Suppressor macrophage (primary cell): Measurements from ENCODE around the gene CASP5.
"Not testable (repeated sequence)": the region's sequence is repeated elsewhere in the genome, so short reads cannot be mapped to it uniquely, and the experiment has no call there.

ENCODE experiments used
- DNase-seq, 4 experiments: peaks; one replicate each; pipeline ENCODE4 v3.0.0-alpha.2; 2020 to 2022

Gene CASP5

GRCh38 chr11:105033343-105033742 lies 10.4 kb upstream of the CASP5 start:
- peak; percentile 57 to 74 (median 74) for DNase-seq

DNA sequence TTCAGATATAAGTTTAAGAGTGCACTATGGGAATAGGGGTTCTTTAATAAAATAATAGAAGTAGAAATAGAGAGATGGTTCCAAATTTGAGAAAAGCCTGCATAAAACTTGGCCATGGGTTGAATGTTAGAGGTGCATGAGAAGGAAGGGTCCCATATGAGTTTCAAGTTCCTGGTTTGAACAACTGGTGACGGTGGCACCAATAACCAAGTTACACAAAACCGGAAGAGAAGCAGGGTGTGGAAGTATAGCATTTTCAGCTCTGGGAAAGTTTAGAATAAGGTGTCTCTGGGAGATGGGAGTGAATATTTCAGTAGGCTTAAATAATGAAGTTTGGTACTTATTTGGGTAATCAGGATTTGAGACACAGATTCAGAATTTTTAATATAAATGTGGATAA lies 9.5 kb upstream of the CASP5 start:
- DNase-seq = peak; percentile 48 to 79 (median 69)

DNA sequence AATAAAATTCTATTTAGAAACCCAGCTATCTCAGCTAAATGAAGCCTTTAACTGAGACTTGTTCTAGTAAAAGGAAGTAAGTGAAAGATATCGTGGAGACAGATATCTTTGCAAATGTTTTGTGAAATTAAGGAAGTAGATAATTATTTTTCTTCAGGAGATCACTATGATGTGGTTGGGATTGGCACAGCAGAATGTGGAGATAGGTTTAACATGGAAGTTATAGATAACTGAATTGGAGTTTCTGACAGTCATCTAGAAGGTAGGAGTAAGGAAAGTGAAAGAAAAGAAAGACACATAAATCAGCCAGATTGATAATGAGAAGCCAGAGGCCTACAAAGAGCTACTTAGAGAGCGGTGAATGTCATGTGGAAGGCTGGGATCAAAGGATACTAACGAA lies 4.7 kb upstream of the CASP5 start:
- peak in 2 of 4 experiments; percentile 42 to 55 for DNase-seq

GRCh38 chr11:105024394-105024793 lies 1.4 kb upstream of the CASP5 start:
- no peak for DNase-seq

DNA sequence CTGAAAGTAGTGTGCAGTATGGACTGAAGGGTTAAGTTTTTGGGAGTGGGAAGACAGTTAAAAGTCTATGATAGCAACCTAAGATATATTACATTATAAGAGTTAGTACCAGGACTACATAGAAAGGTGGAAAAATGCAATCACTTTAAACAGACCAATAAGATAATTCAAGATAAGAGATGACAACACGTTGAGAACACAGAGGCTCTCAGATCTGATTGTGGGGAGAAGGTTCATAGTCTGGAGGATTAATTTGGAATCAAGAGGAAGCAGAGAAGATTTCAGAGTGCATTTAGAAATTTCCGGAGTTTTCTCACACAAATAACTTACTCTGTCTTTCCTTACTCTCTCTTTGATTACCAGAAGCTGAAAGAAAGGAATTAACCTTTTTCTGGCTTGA lies 441 bp downstream of the CASP5 start:
- no peak for DNase-seq

DNA sequence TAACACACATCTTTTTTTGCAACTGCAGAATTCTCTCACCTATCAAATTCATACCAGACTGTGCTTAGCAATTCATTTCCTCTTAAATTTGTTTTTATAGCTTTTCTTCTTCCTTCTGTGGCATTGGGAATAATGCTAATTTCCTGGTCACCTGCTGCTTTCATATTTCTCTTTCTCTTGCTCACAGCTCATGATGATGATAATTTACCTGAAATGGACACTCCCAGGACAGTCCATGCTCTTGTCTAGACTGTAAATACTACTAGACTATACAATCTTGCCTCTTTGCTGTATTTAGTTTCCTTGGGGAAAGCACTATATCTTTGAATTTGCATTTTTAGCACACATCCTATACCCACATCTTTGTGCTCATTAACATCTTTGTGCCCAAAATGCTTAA lies 15.5 kb downstream of the CASP5 start:
- no peak for DNase-seq

GRCh38 chr11:105005451-105005845 lies 17.5 kb downstream of the CASP5 start:
- DNase-seq = no peak

GRCh38 chr11:105004021-105004420 lies 18.9 kb downstream of the CASP5 start:
- DNase-seq = no peak

GRCh38 chr11:105003151-105003550 lies 19.8 kb downstream of the CASP5 start:
- DNase-seq = no peak

DNA sequence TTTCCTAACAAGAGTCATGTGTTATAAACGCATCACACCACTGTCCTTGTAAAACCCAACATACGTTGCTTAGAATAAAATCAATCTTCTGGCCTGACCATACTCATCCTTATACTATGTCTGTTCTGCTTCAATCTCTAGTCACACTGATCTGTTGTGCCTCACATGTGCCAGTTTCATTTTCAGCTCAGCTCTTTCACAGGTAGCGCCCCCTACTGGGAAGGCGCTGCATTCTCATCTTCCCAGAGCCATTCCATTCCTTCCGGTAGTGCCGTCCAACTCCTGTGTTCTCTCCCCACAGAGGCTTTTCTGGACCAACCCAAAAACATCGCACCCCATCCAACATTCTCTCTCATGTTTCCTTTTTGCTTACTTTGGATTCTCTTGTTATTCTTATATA lies 22.2 kb downstream of the CASP5 start:
- DNase-seq = peak; percentile 16 to 51 (median 26)

DNA sequence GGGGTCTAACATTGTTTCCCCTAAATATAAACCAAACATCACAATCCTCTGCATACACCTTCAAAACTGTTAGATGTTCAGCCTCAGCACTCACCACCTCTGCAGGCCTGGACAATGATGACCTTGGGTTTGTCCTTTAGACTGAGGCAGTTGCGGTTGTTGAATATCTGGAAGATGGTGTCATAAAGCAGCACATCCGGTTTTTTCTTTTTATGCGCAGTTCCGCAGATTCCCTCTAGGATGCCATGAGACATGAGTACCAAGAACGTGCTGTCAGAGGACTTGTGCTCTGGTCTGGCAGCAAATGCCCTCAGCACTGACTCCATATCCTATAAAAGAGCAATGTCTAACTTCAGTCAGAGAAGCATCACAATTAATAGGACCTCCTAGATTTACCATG lies 22.8 kb downstream of the CASP5 start:
- no peak for DNase-seq

- DNase-seq = no peak
Measured at GRCh38 chr11:104999721-105000120, 23.2 kb downstream of the CASP5 start.

GRCh38 chr11:104997288-104997687 lies 25.7 kb downstream of the CASP5 start:
- peak in 1 of 4 experiments; percentile 8 for DNase-seq

DNA sequence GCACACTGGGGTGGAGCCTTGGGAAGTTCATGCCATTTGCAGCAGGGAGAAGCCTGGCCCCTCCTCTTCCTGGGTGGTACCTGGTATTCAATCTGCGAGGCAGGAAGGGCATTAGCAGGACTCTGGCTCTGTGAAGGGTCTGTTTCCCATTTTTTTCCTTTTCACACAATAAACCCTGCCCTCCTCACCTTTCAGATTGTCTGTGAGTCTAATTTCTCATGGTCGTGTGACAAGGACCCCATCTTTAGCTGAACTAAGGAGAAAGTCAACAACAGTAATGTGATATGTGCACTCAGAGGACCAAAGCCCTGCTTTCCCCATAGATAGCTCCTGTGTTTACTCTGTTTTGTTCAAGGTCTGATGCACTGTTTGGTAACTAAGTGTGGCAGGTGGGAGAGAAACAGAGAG lies 28.0 kb downstream of the CASP5 start:
- DNase-seq = no peak

GRCh38 chr11:104992781-104993180 lies 30.2 kb downstream of the CASP5 start:
- no peak for DNase-seq

- DNase-seq = no peak
Measured at GRCh38 chr11:104991994-104992393, 31.0 kb downstream of the CASP5 start.

- no peak for DNase-seq
Measured at GRCh38 chr11:104984808-104985207, 38.2 kb downstream of the CASP5 start.

DNA sequence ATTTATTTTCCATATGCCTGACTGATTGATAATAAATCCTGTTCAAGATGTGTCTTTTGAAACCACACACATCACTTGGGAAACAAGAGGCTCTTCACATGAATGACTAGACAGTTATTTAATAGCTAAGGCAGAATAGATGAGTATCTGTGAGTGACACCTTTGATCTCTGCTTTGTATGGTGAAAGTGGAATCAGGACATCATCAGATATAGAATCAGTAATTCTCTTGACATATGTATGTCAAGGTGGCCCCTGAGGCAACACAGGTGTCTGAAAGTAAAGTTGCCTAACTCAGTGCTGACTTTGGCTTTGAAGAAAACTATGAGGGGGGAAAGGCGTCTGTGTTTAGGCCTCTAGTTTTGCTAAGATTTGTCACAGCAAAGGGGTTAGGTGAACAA lies 43.1 kb downstream of the CASP5 start:
- DNase-seq = no peak

GRCh38 chr11:104973616-104974015 lies 49.4 kb downstream of the CASP5 start:
- no peak for DNase-seq

GRCh38 chr11:104972924-104973323 lies 50.0 kb downstream of the CASP5 start:
- not testable (repeated sequence) for DNase-seq

DNA sequence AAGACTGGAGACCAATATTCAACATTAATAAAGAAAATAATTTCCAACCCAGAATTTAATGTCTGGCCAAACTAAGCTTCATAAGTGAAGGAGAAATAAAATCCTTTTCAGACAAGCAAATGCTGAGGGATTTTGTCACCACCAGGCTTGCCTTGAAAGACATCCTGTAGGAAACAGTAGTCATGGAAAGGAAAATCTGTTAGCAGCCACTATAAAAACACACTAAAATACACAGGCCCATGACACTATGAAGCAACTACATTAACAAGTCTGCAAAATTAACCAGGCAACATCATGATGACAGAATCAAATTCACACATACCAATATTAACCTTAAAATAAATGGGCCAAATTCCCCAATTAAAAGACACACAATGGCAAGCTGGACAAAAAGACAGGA lies 52.2 kb downstream of the CASP5 start:
- DNase-seq = no peak

DNA sequence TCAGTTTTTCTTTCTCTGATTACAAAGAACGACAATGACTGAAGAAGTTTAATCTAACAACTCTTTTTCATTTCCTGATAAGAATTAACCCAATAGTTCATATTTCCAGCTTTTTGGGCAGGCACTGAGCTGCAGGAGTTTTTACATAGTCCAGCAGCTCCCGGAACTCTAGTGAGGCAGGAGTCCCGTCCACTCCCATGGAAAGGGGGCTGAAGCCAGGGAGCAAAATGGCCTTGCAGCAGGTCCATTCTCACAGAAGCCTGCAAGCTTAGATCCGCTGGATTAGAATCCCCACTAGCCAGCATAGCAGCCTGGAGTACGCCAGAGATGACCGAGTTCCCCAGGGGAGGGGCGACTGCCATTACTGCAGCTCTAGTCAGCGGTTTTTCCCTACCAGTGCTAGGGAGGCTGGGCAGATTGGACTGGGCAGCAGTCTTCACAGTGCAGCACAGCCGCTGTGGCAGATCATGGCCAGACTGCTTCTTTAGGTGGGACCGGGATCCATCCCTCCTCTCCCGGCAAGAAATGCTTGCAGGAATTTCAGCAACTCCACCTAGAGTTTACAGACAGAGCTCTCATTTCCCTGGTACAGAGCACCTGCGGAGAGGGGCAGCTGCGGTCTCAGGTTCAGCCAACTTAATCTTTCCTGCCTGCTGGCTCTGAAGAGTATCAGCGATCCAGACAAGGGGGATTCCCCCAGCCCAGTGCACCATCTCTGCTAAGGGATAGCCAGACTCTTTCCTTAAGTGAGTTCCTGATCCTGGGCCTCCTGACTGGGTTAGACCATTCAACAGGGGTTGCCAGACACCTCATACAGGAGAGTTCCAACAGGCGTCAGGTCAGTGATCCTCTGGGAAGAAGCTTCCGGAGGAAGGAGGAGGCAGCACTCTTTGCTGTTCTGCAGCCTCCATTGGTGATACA lies 53.9 kb downstream of the CASP5 start:
- DNase-seq = no peak

GRCh38 chr11:104968355-104968855 lies 54.6 kb downstream of the CASP5 start, which contains the start of gene CASP4:
TSS of gene CASP4 (minus strand) at chr11:104968574. CDS start at chr11:104968525, 49 bp downstream.
- DNase-seq = peak; percentile 56 to 83 (median 73)
